A673 (cell line): ENCODE results near the gene ZNF714.

Source experiments
- CTCF ChIP-seq: fragments of 300-800, 200-600 bp; sonication (generic); conservative IDR thresholded peaks from 2 replicates; pipeline ENCODE4 v1.5.1; 2017; ENCODE audit warnings: low read depth, mild to moderate bottlenecking, antibody characterized with exemption, low read length, moderate library complexity, mixed read lengths
- EZH2 ChIP-seq: fragments of 200-600 bp; sonication (generic); IDR thresholded peaks from 2 replicates; pipeline ENCODE4 v1.6.1; 2017; ENCODE audit warnings: borderline replicate concordance, low read depth, mild to moderate bottlenecking, mixed read lengths, antibody characterized with exemption, low read length; ENCODE audit not compliant: poor library complexity, severe bottlenecking

- TF ChIP-seq CTCF (no peak), EZH2 (no peak)
Measured at GRCh38 chr19:21149877-21150276, 67.9 kb downstream of the ZNF714 start.
